Endodermal cell (in vitro differentiated cells): ENCODE results near the gene CENPE. TPM values are rescaled to one million over a fixed set of nuclear protein-coding genes. Genes with fewer than 3 reads are reported as not detected.
A peak's percentile ranks its signal among the peaks of the same experiment; 100 is the strongest.

ENCODE experiments used
- DNase-seq: peaks from one replicate; pipeline ENCODE4 v3.0.0-alpha.2; 2017
- H3K27ac ChIP-seq: 2 replicates; pipeline ENCODE4 v1.5.1; 2013; ENCODE audit warnings: mild to moderate bottlenecking, low read depth, low read length, moderate library complexity
- H3K27me3 ChIP-seq: 2 replicates; pipeline ENCODE4 v1.6.1; 2013; ENCODE audit warnings: mild to moderate bottlenecking, low read length, moderate library complexity; ENCODE audit not compliant: insufficient read depth, control insufficient read depth, poor library complexity, severe bottlenecking
- H3K36me3 ChIP-seq: 2 replicates; pipeline ENCODE4 v1.7.0; 2013; ENCODE audit warnings: mild to moderate bottlenecking, low read length, moderate library complexity; ENCODE audit not compliant: control insufficient read depth, insufficient read depth
- H3K4me1 ChIP-seq: one replicate; pipeline ENCODE4 v1.7.0; 2013; ENCODE audit warnings: low read length; ENCODE audit not compliant: control insufficient read depth, insufficient read depth
- H3K4me3 ChIP-seq: 2 replicates; pipeline ENCODE4 v1.5.1; 2013; ENCODE audit warnings: mild to moderate bottlenecking, low read length, moderate library complexity
- H3K9ac ChIP-seq: 2 replicates; pipeline ENCODE4 v1.6.1; 2013; ENCODE audit warnings: mild to moderate bottlenecking, low read length, moderate library complexity; ENCODE audit not compliant: poor library complexity, severe bottlenecking; ENCODE audit errors: extremely low read depth
- H3K9me3 ChIP-seq: 2 replicates; pipeline ENCODE4 v1.6.1; 2013; ENCODE audit warnings: mild to moderate bottlenecking, low read length, moderate library complexity; ENCODE audit not compliant: control insufficient read depth
- H3K27ac Mint-ChIP-seq: 2 replicates; pipeline ENCODE4 v1.8.0; 2020; ENCODE audit warnings: mixed read lengths
- H3K27me3 Mint-ChIP-seq: 2 replicates; pipeline ENCODE4 v1.8.0; 2021; ENCODE audit warnings: mild to moderate bottlenecking, mixed read lengths; ENCODE audit not compliant: insufficient read depth
- H3K36me3 Mint-ChIP-seq: 2 replicates; pipeline ENCODE4 v1.8.0; 2020; ENCODE audit warnings: low read depth, mixed read lengths
- H3K4me1 Mint-ChIP-seq: 2 replicates; pipeline ENCODE4 v1.8.0; 2020; ENCODE audit warnings: mixed read lengths
- H3K4me3 Mint-ChIP-seq: 2 replicates; pipeline ENCODE4 v1.8.0; 2020; ENCODE audit warnings: mild to moderate bottlenecking, moderate library complexity, mixed read lengths
- H3K9me3 Mint-ChIP-seq: 2 replicates; pipeline ENCODE4 v1.8.0; 2020; ENCODE audit warnings: mild to moderate bottlenecking, mixed read lengths
- CTCF ChIP-seq: fragments of 200-600 bp; sonication (generic); conservative IDR thresholded peaks from 2 replicates; pipeline ENCODE4 v1.5.0; 2021; ENCODE audit warnings: antibody characterized with exemption, mild to moderate bottlenecking
- WGBS, 2 experiments: methylation state at CpG; one replicate each; pipeline versions ENCODE4 v1.1.5 to v1.1.7; 2013; ENCODE audit warnings: missing lambda C conversion rate in 2 of 2, mixed read lengths in 1 of 2; ENCODE audit not compliant: insufficient coverage in 1 of 2, insufficient read length in 1 of 2; 5-methylcytosine and 5-hydroxymethylcytosine counted together
- total RNA-seq, 2 donors: library from RNA; stranded (reverse); fragmentation: NEBNext Ultra II Directional in 1 of 2; extraction: Animal tissue kit (Norgen Biotek cat#: 25700) in 1 of 2; gene quantifications; 2 replicates in 1 of 2; 3 replicates in 1 of 2; pipeline ENCODE4 v1.2.1, GENCODE V29; 2021

CENPE gene
- total RNA-seq, 2 donors from 2014 or later = 32.4 to 39.6 TPM

GRCh38 chr4:103201253-103201652 lies 3.1 kb upstream of the CENPE start:
- Histone ChIP-seq H3K9me3 (no peaks in the 10 kb centered on the region), H3K27ac (no peak overlapping the region), H3K27me3 (no peaks in the 10 kb centered on the region), H3K9ac (no peak overlapping the region), H3K4me3 (no peak overlapping the region), H3K4me1 (no peaks in the 10 kb centered on the region), H3K36me3 (peaks cover 3% of the 10 kb centered on the region)
- Mint-ChIP-seq H3K4me1 (peaks cover 16% of the 10 kb centered on the region), H3K27ac (no peak overlapping the region), H3K9me3 (peaks cover 2% of the 10 kb centered on the region), H3K4me3 (no peak overlapping the region), H3K27me3 (no peaks in the 10 kb centered on the region), H3K36me3 (peaks cover under 1% of the 10 kb centered on the region)
- DNase-seq = no peak
- no peak for TF ChIP-seq CTCF
- 99% methylated on average over 2 of the region's 2 CpGs; no CpG with 5 or more reads in 1 of the 2 experiments for whole genome bisulfite sequencing, 2 experiments

DNA sequence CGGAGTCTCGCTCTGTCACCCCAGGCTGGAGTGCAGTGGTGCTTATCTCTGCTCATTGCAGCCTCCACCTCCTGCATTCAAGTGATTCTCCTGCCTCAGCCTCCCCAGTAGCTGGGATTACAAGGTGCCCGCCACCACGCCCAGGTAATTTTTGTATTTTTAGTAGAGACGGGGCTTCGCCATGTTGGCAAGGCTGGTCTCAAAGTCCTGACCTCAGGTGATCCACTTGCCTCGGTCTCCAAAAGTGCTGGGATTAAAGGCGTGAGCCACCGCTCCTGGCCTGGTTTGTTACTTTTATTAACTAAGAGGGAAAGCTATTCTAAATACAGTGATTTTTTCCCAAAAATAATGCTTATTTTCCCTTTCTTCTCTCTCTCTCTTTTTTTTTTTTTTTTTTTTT lies 866 bp upstream of the CENPE start:
- Histone ChIP-seq H3K27ac (no peak overlapping the region), H3K27me3 (no peaks in the 10 kb centered on the region), H3K4me3 (no peak overlapping the region), H3K9ac (no peak overlapping the region), H3K9me3 (no peaks in the 10 kb centered on the region), H3K4me1 (no peaks in the 10 kb centered on the region), H3K36me3 (peaks cover 25% of the 10 kb centered on the region)
- TF ChIP-seq CTCF = no peak
- Mint-ChIP-seq H3K27ac (no peak overlapping the region), H3K27me3 (no peaks in the 10 kb centered on the region), H3K36me3 (peaks cover 16% of the 10 kb centered on the region), H3K4me1 (peaks cover 16% of the 10 kb centered on the region), H3K9me3 (peaks cover 2% of the 10 kb centered on the region), H3K4me3 (no peak overlapping the region)
- no peak for DNase-seq
- 81 to 95% methylated on average over 5 to 9 of the region's 9 CpGs for WGBS, 2 experiments

DNA sequence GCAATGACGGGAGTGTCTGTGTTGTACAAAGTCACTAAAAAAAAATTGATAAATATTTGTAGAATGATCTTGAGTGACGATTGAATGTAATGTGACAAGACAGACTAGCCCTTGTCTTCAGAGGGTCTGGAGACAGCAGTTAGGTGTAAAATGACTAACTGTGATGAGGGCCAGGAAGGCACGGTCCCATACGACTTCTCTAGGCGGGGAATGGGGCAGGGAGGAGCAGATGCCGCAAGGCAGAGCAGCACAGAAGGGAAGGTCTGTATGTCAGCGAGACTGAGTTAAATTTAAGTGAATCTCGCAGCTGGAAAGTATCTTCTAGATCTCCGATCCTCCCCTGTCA lies 405 bp downstream of the CENPE start:
- Histone ChIP-seq H3K9me3 (no peaks in the 10 kb centered on the region), H3K27me3 (no peaks in the 10 kb centered on the region), H3K27ac (no peak overlapping the region), H3K36me3 (peaks cover 36% of the 10 kb centered on the region), H3K9ac (peak overlapping the region; percentile 56), H3K4me1 (no peaks in the 10 kb centered on the region), H3K4me3 (peak overlapping the region; percentile 85)
- no peaks in the 10 kb centered on the region for H3K27me3 Mint-ChIP-seq
- H3K36me3 Mint-ChIP-seq = peaks cover 24% of the 10 kb centered on the region
- peaks cover 2% of the 10 kb centered on the region for H3K9me3 Mint-ChIP-seq
- WGBS, 2 experiments = 2 to 8% methylated on average over 4 to 9 of the region's 9 CpGs
- H3K27ac Mint-ChIP-seq = peak overlapping the region; percentile 84
- no peak for TF ChIP-seq CTCF
- peak overlapping the region; percentile 82 for H3K4me3 Mint-ChIP-seq
- H3K4me1 Mint-ChIP-seq = peaks cover 16% of the 10 kb centered on the region
- DNase-seq = no peak
